ENCODE measurements around the gene LHX1. TPM values are rescaled to one million over a fixed set of nuclear protein-coding genes. Genes with fewer than 3 reads are reported as not detected.

The LHX1 gene
- total RNA-seq, 1 experiment from 2014 or later = 0.35 TPM

DNA sequence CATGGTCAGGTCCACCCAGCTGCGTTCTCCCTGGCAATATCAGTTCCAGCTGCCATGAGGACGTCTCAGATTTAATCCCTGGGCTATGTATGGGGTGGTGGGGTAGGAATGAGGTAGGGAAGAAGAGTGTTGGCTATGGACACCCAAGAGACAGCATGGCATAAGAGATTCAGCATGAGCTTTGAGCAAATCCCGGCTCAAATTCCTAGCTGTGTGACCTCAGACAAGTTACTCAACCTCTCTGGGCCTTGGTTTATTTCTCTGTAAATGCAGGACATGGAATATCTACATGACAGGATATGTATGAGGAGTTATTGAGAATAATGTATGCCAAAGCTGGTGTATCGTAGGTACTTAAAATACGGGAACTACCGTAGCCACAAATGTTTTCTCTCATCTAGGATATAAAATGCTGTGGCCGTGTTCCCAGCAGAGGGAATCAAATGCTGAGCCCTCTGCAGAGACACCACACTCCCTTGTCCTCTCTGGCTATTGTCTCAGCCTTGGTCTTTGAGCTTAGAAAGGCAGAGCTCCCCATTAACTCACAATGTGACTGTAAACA is 17.8 kb upstream of the LHX1 start:
- intact Hi-C loops (cut with micrococcal nuclease; ENCODE audit: unreplicated experiment) = loop anchor here (1.0 kb wide), 1 partner anchor 19 kb away; no protein-coding TSS in a partner anchor
- Mint-ChIP-seq H3K4me1 (ENCODE audit: low read depth, unreplicated experiment) (peaks cover 67% of the 10 kb centered on the region), H3K27ac (ENCODE audit: unreplicated experiment) (peak overlapping the region; percentile 93), H3K36me3 (ENCODE audit: insufficient read depth, unreplicated experiment) (peaks cover 23% of the 10 kb centered on the region), H3K4me3 (ENCODE audit: low read depth, unreplicated experiment) (no peak overlapping the region), H3K9me3 (ENCODE audit: low read depth, unreplicated experiment) (no peaks in the 10 kb centered on the region), H3K27me3 (ENCODE audit: unreplicated experiment) (no peaks in the 10 kb centered on the region)
- TF ChIP-seq, protein P1, sequence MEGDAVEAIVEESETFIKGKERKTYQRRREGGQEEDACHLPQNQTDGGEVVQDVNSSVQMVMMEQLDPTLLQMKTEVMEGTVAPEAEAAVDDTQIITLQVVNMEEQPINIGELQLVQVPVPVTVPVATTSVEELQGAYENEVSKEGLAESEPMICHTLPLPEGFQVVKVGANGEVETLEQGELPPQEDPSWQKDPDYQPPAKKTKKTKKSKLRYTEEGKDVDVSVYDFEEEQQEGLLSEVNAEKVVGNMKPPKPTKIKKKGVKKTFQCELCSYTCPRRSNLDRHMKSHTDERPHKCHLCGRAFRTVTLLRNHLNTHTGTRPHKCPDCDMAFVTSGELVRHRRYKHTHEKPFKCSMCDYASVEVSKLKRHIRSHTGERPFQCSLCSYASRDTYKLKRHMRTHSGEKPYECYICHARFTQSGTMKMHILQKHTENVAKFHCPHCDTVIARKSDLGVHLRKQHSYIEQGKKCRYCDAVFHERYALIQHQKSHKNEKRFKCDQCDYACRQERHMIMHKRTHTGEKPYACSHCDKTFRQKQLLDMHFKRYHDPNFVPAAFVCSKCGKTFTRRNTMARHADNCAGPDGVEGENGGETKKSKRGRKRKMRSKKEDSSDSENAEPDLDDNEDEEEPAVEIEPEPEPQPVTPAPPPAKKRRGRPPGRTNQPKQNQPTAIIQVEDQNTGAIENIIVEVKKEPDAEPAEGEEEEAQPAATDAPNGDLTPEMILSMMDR (IDR thresholded peaks at IDR 0.05; ENCODE audit: unreplicated experiment) = no peak
- CTCF ChIA-PET = interaction anchor here (1.4 kb wide), 1 partner anchor 20 kb away, joined by 8 read pairs; no protein-coding TSS in a partner anchor
- no TSS peak for BruUV-seq (replicated peaks)
- no peak for DNase-seq

DNA sequence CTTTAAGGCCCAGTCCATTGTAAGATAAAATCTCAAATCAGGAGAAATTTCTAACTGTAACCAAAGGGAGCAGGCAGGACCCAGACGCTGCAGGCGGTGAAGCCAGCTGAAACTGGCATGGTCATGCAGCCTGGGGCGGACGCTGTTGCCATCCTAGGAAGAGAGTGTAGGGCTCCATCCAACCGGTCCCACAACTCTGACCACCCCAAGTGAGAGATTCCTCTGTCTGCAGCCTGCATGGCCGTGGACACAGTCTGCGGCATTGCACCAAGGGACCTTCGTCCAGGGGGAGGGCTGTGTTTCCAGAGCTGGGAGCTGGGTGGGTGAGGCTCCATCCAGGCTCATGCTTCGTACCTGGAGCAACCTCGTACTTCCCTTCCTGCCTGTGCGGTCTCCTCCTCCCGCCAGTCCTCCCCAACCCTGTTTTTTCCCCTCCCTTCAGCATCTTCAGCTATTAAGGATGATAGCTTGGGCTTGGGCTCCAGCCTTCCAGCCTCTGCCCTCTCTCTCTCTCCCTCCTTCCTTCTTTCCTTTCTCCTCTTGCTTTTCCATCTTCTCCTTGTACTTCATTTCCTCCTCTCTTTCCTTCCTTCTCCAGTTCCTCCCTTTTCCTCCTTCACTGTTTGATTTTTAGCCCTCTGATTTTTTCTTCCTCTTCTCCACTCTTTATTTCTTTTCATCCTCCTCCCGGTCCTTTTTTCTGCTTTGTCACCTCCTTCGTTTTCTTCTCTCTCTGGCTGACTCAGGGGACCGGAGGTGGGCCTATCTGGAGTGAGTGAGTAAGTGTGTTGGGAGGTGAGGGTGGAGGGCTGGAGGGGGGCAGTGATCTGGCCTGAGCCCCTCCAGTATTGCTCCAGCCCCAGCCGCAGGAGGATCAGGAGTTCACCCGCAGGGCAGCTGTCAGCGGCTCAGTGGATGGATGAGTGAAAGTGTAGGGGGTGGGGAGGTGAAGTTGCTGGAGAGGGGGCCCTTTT is 17.0 kb upstream of the LHX1 start:
- Mint-ChIP-seq H3K4me3 (ENCODE audit: low read depth, unreplicated experiment) (peak overlapping the region; percentile 45), H3K27ac (ENCODE audit: unreplicated experiment) (peak overlapping the region; percentile 93), H3K9me3 (ENCODE audit: low read depth, unreplicated experiment) (no peaks in the 10 kb centered on the region), H3K36me3 (ENCODE audit: insufficient read depth, unreplicated experiment) (peaks cover 23% of the 10 kb centered on the region), H3K4me1 (ENCODE audit: low read depth, unreplicated experiment) (peaks cover 72% of the 10 kb centered on the region), H3K27me3 (ENCODE audit: unreplicated experiment) (no peaks in the 10 kb centered on the region)
- no TSS peak for BruUV-seq (replicated peaks)
- CTCF ChIA-PET = interaction anchor here (1.1 to 1.5 kb wide), 5 partner anchors 10 to 128 kb away, joined by 3 to 15 read pairs (median 5); partner anchors contain the start of gene AATF
- TF ChIP-seq, protein P1 (IDR thresholded peaks at IDR 0.05; ENCODE audit: unreplicated experiment) = no peak
- intact Hi-C loops (cut with micrococcal nuclease; ENCODE audit: unreplicated experiment) = loop anchor here (2.0 to 5.0 kb wide), 2 partner anchors 28 to 68 kb away; partner anchors contain the start of gene AATF
- DNase-seq = peak; percentile 79

DNA sequence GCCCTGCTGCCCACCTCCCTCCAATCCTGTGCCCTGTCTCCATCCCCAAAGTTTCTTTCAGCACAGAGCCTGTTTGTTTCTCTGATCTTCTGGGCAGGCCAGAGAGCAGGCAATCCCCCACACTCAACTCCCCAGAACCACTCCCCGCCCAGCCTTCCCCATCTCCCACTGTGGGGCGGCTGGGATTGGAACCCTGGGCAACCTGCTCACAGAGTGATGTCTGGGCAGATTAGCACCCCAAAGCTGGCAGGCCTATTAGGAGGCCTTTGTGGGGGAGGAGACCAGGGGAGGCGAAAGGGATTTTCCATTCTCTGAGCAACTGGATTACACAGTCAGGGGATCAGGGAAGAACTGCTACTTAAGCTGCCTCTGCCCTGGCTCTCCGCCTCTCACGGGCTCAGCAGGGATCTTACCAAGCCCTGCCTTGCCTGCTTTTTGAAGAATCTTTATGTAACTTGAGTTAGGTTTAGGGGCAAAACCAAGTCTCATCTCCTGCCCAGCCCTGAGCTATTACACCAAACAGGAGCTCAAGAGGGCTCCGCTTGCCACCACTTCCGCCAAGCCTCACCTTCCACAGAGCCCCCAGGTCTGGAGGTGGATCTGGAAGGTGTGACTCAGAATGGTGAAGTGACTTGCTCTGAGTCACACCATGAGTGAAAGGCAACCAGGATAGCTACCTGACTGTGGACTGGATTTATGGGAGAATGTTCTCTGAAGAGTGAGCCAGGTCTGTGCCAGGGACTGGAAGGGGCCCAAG is 16.0 kb upstream of the LHX1 start:
- BruUV-seq (replicated peaks) = TSS peak; percentile 82
- TF ChIP-seq, protein P1 (IDR thresholded peaks at IDR 0.05; ENCODE audit: unreplicated experiment) = no peak
- peaks cover 23% of the 10 kb centered on the region for H3K36me3 Mint-ChIP-seq (ENCODE audit: insufficient read depth, unreplicated experiment)
- peak overlapping the region; percentile 93 for H3K27ac Mint-ChIP-seq (ENCODE audit: unreplicated experiment)
- CTCF ChIA-PET = interaction anchor here (0.6 to 1.6 kb wide), 21 partner anchors 9 to 320 kb away, joined by 3 to 15 read pairs (median 4); partner anchors contain the start of genes AATF and MRM1
- peaks cover 78% of the 10 kb centered on the region for H3K4me1 Mint-ChIP-seq (ENCODE audit: low read depth, unreplicated experiment)
- peak; percentile 96 for DNase-seq
- H3K4me3 Mint-ChIP-seq (ENCODE audit: low read depth, unreplicated experiment) = peak overlapping the region; percentile 45
- H3K27me3 Mint-ChIP-seq (ENCODE audit: unreplicated experiment) = no peaks in the 10 kb centered on the region
- H3K9me3 Mint-ChIP-seq (ENCODE audit: low read depth, unreplicated experiment) = no peaks in the 10 kb centered on the region
- intact Hi-C loops (cut with micrococcal nuclease; ENCODE audit: unreplicated experiment) = loop anchor here (2.0 to 5.0 kb wide), 2 partner anchors 28 to 69 kb away; partner anchors contain the start of gene AATF

DNA sequence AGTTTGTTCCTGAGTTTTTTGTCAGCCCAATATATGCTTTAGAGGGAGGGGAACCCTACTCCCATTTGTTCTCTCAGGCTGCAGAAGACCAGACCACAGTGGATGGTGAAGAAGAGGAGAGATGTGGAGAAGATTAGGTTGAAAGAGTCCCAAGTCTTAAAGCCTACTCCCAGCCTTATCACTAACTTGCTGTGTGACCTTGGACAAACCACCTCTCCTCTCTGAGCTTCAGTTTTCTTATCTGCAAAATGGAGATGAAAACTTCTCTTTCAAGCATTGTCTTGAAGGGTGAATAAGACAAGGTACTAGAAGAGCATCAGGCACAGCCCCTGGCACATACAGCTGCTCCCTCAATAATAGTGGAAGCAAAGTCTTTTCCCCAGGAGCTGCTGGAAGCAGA is 15.1 kb upstream of the LHX1 start:
- Mint-ChIP-seq H3K27me3 (ENCODE audit: unreplicated experiment) (no peaks in the 10 kb centered on the region), H3K27ac (ENCODE audit: unreplicated experiment) (peak overlapping the region; percentile 93), H3K4me1 (ENCODE audit: low read depth, unreplicated experiment) (peaks cover 78% of the 10 kb centered on the region), H3K4me3 (ENCODE audit: low read depth, unreplicated experiment) (no peak overlapping the region), H3K9me3 (ENCODE audit: low read depth, unreplicated experiment) (no peaks in the 10 kb centered on the region), H3K36me3 (ENCODE audit: insufficient read depth, unreplicated experiment) (peaks cover 23% of the 10 kb centered on the region)
- CTCF ChIA-PET = interaction anchor here (1.0 to 1.6 kb wide), 7 partner anchors 8 to 321 kb away, joined by 3 to 15 read pairs (median 5); partner anchors contain the start of genes AATF and MRM1
- TF ChIP-seq, protein P1 (IDR thresholded peaks at IDR 0.05; ENCODE audit: unreplicated experiment) = no peak
- DNase-seq = no peak
- no TSS peak for BruUV-seq (replicated peaks)
- intact Hi-C loops (cut with micrococcal nuclease; ENCODE audit: unreplicated experiment) = loop anchor here (5.0 kb wide), 1 partner anchor 70 kb away; no protein-coding TSS in a partner anchor

All from Calu3 (cell line).